Measurements from ENCODE around the gene CD151.

- TF ChIP-seq CTCF (conservative IDR thresholded peaks at IDR 0.05; ENCODE audit: low read depth, low read length) (no peak; the same call in 1 of the 2 replicates), EZH2 (IDR thresholded peaks at IDR 0.05; ENCODE audit: borderline replicate concordance, low read depth, low read length, poor library complexity, severe bottlenecking) (no peak)
These were observed 18.3 kb downstream of the CD151 start for GRCh38 chr11:850775-851763.
